CD14-positive monocyte (primary cell): Measurements from ENCODE around the gene ZNF771. TPM values are rescaled to one million over a fixed set of nuclear protein-coding genes. Genes with fewer than 3 reads are reported as not detected.

Experiments used
- DNase-seq, 3 donors: peaks; one replicate each; pipeline ENCODE4 v3.0.0-alpha.2; 2011 to 2022
- H2AFZ ChIP-seq: 2 replicates; pipeline ENCODE4 v1.6.0; 2012; ENCODE audit warnings: mild to moderate bottlenecking, low read depth, low read length, inconsistent platforms; ENCODE audit not compliant: insufficient read depth, poor library complexity, severe bottlenecking
- H3K27ac ChIP-seq, 2 donors: 1 replicate in 1 of 2; 2 replicates in 1 of 2; pipeline ENCODE4 v1.5.1; 2012 to 2013; ENCODE audit warnings: low read length in 2 of 2, control low read depth in 1 of 2, inconsistent platforms in 1 of 2, low read depth in 1 of 2, mild to moderate bottlenecking in 1 of 2
- H3K27me3 ChIP-seq, 2 donors: one replicate each; pipeline versions ENCODE4 v1.6.0 to v1.6.1; 2011 to 2013; ENCODE audit warnings: low read length in 2 of 2; ENCODE audit not compliant: control insufficient read depth in 2 of 2, insufficient read depth in 2 of 2
- H3K36me3 ChIP-seq, 2 donors: replicated peaks in 1 of 2; 1 replicate in 1 of 2; 2 replicates in 1 of 2; pipeline versions ENCODE4 v1.5.1 to v1.6.1; 2012 to 2013; ENCODE audit warnings: low read length in 2 of 2, control low read depth in 1 of 2, inconsistent platforms in 1 of 2, mild to moderate bottlenecking in 1 of 2; ENCODE audit not compliant: insufficient read depth in 2 of 2, control insufficient read depth in 1 of 2
- H3K4me1 ChIP-seq, 2 donors: 1 replicate in 1 of 2; 2 replicates in 1 of 2; pipeline versions ENCODE4 v1.5.1 to v1.6.1; 2012 to 2013; ENCODE audit warnings: low read length in 2 of 2, control low read depth in 1 of 2, inconsistent platforms in 1 of 2, mild to moderate bottlenecking in 1 of 2, moderate library complexity in 1 of 2; ENCODE audit not compliant: insufficient read depth in 2 of 2, control insufficient read depth in 1 of 2
- H3K4me2 ChIP-seq: replicated peaks from 2 replicates; pipeline ENCODE3; 2012; ENCODE audit warnings: low read length, moderate library complexity, mild to moderate bottlenecking; ENCODE audit not compliant: poor library complexity, severe bottlenecking; ENCODE audit errors: extremely low read depth
- H3K4me3 ChIP-seq, 3 experiments: fragments of 200-600 bp in 1 of 3; sonication (generic) in 1 of 3; replicated peaks in 1 of 3; 1 replicate in 2 of 3; 2 replicates in 1 of 3; pipeline ENCODE4 v1.5.1; 2011 to 2013; ENCODE audit warnings: low read length in 3 of 3, mild to moderate bottlenecking in 3 of 3, control low read depth in 2 of 3, low read depth in 2 of 3, inconsistent platforms in 1 of 3, moderate library complexity in 1 of 3
- H3K79me2 ChIP-seq: 2 replicates; pipeline ENCODE4 v1.6.0; 2012; ENCODE audit warnings: mild to moderate bottlenecking, control low read depth, inconsistent platforms, low read length, moderate library complexity; ENCODE audit not compliant: insufficient read depth
- H3K9ac ChIP-seq: 2 replicates; pipeline ENCODE4 v1.6.0; 2017; ENCODE audit warnings: low read length, mild to moderate bottlenecking; ENCODE audit not compliant: insufficient read depth, poor library complexity, severe bottlenecking
- H3K9me3 ChIP-seq, 2 donors: replicated peaks in 1 of 2; 1 replicate in 1 of 2; 2 replicates in 1 of 2; pipeline versions ENCODE4 v1.5.1 to v1.6.1; 2012 to 2013; ENCODE audit warnings: low read length in 2 of 2, control low read depth in 1 of 2; ENCODE audit not compliant: control insufficient read depth in 1 of 2, insufficient read depth in 1 of 2
- H4K20me1 ChIP-seq: 2 replicates; pipeline ENCODE4 v1.6.0; 2012; ENCODE audit warnings: mild to moderate bottlenecking, low read length, control low read depth, moderate library complexity; ENCODE audit not compliant: insufficient read depth
- H3K27ac Mint-ChIP-seq, 7 donors: one replicate each; pipeline ENCODE4 v1.8.0; 2020; ENCODE audit warnings: mild to moderate bottlenecking in 7 of 7, mixed read lengths in 7 of 7, moderate library complexity in 6 of 7, inconsistent platforms in 2 of 7
- H3K27me3 Mint-ChIP-seq, 3 donors: one replicate each; pipeline ENCODE4 v1.8.0; 2021 to 2022; ENCODE audit warnings: low read depth in 3 of 3, mild to moderate bottlenecking in 3 of 3, mixed read lengths in 3 of 3, moderate library complexity in 3 of 3, inconsistent platforms in 1 of 3
- H3K36me3 Mint-ChIP-seq, 2 donors: one replicate each; pipeline ENCODE4 v1.8.0; 2020; ENCODE audit warnings: mixed read lengths in 2 of 2, inconsistent platforms in 1 of 2, mild to moderate bottlenecking in 1 of 2
- H3K4me1 Mint-ChIP-seq: one replicate; pipeline ENCODE4 v1.8.0; 2020; ENCODE audit warnings: mild to moderate bottlenecking, mixed read lengths
- H3K4me3 Mint-ChIP-seq, 2 donors: one replicate each; pipeline ENCODE4 v1.8.0; 2020; ENCODE audit warnings: mild to moderate bottlenecking in 2 of 2, mixed read lengths in 2 of 2, moderate library complexity in 1 of 2
- H3K9me3 Mint-ChIP-seq, 7 donors: one replicate each; pipeline ENCODE4 v1.8.0; 2020 to 2022; ENCODE audit warnings: mixed read lengths in 7 of 7, mild to moderate bottlenecking in 6 of 7, moderate library complexity in 6 of 7, inconsistent platforms in 2 of 7
- WGBS: methylation state at CpG from one replicate; pipeline ENCODE4 v1.1.5; 2013; ENCODE audit warnings: missing lambda C conversion rate; ENCODE audit not compliant: insufficient coverage; 5-methylcytosine and 5-hydroxymethylcytosine counted together
- intact Hi-C, 2 donors: fragments of 100-400 bp; cut with micrococcal nuclease; formaldehyde crosslinking; loops; one replicate each; pipeline versions ENCODE4 v1.15.0 to v1.15.1; 2023
- polyA plus RNA-seq, 3 donors: library from polyadenylated mRNA; depleted of rRNA in 1 of 3; unstranded in 2 of 3; stranded (reverse) in 1 of 3; fragments of 300-500 nt in 2 of 3; fragments of >200 nt in 1 of 3; fragmentation: Illumina TruSeq in 2 of 3; gene quantifications; 1 replicate in 2 of 3; 2 replicates in 1 of 3; pipeline ENCODE4 v1.2.3, GENCODE V29; 2012 to 2021
- TF ChIP-seq, protein P1 (sequence below): fragments of 200-600 bp; IDR thresholded peaks from one replicate; pipeline ENCODE4 v1.8.0; 2022; ENCODE audit warnings: antibody characterized with exemption, mild to moderate bottlenecking

ZNF771 gene
- polyA plus RNA-seq, 3 donors, result 0.39 to 0.68 (median 0.51) TPM

DNA sequence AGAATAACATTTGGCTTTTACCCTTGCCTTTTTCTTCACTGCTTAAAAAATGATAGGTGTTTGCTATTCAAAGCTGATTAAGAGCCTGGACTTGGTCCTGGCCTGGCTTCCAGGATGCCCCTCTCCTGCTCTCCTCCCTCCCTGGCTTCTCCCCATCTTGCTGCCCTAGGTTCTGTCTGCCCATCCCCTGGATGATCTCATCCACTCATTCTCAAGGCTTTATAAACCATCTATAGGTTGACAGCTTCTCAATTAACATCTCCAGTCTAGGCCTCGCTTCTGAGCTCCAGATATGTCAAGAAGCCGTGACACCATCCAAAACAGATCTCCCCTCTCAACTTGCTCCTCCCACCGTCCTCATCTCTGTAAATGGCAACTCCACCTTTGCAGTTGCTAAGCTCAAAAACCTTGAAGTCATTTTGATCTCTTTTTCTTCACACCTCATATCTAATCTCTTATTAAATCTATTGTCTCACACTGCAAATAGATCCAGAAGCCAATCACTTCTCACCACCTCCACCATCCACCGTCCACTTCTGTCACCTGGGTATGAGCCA, 8.7 kb downstream of the ZNF771 start:
- Mint-ChIP-seq H3K27me3 (peaks cover 0 to 2% (median 1%) of the 10 kb centered on the region in 3 donors), H3K9me3 (no peaks in the 10 kb centered on the region), H3K4me3 (no peak overlapping the region), H3K27ac (no peak overlapping the region), H3K4me1 (peaks cover 17% of the 10 kb centered on the region), H3K36me3 (peaks cover 17 to 20% of the 10 kb centered on the region in 2 donors)
- Histone ChIP-seq H2AFZ (no peak overlapping the region), H3K9me3 (no peaks in the 10 kb centered on the region), H3K27me3 (no peaks in the 10 kb centered on the region), H4K20me1 (no peaks in the 10 kb centered on the region), H3K9ac (no peak overlapping the region), H3K27ac (no peak overlapping the region), H3K4me3 (no peak overlapping the region), H3K4me1 (peaks cover 13 to 22% of the 10 kb centered on the region in 2 donors), H3K4me2 (no peak overlapping the region), H3K79me2 (no peaks in the 10 kb centered on the region), H3K36me3 (peaks cover 0 to 17% of the 10 kb centered on the region in 2 donors)
- WGBS, result 98% methylated on average over 4 of the region's 4 CpGs
- intact Hi-C loops, result no loop called here
- TF ChIP-seq, protein P1, sequence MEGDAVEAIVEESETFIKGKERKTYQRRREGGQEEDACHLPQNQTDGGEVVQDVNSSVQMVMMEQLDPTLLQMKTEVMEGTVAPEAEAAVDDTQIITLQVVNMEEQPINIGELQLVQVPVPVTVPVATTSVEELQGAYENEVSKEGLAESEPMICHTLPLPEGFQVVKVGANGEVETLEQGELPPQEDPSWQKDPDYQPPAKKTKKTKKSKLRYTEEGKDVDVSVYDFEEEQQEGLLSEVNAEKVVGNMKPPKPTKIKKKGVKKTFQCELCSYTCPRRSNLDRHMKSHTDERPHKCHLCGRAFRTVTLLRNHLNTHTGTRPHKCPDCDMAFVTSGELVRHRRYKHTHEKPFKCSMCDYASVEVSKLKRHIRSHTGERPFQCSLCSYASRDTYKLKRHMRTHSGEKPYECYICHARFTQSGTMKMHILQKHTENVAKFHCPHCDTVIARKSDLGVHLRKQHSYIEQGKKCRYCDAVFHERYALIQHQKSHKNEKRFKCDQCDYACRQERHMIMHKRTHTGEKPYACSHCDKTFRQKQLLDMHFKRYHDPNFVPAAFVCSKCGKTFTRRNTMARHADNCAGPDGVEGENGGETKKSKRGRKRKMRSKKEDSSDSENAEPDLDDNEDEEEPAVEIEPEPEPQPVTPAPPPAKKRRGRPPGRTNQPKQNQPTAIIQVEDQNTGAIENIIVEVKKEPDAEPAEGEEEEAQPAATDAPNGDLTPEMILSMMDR, result no peak
- DNase-seq, result no peak

DNA sequence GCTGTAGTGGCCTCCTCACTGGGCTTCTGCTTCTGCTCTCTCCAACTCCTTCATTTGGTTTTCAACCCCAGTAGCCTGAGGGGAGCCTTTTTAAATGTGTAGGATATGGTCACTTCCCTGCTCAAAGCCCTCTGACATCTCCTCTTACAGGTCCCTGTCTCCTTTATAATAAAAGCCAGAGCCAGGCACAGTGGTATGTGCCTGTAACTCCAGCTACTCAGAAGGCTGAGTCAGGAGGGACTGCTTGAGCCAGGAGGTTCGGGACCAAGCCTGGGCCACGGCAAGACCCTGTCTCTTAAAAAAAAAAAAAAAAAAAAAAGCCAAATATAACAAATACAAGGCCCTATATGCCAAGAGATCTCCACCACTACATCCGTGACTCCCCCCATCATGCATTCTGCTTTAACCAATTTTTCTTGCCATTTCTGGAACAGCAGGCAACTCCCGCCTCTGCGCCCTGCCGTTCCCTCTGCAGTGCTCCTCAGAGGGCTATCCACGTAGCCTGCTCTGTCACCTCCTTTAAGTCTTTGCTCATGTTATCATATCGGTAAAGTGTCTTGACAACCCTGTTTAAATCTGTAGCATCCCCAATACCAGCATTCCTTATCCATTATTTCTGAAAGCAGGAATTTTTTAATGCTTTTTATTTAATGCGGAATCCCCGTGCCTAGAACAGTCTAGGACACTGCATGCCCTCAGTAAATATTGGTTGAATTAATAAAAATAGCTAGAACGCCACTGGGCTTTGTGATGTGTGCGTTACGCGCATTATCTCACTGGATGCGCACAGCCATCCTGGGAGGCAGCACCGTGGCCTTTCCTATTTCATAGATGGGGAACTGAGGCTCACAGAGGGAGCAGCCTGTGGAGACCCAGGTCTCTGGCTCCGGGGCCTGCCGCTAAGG, 9.5 kb downstream of the ZNF771 start:
- Histone ChIP-seq H3K79me2 (no peaks in the 10 kb centered on the region), H3K4me2 (peak overlapping the region; percentile 93), H2AFZ (peak overlapping the region; percentile 90), H3K9me3 (no peaks in the 10 kb centered on the region), H3K36me3 (peaks cover 0 to 13% of the 10 kb centered on the region in 2 donors), H3K4me1 (peaks cover 13 to 22% of the 10 kb centered on the region in 2 donors), H4K20me1 (no peaks in the 10 kb centered on the region), H3K27me3 (no peaks in the 10 kb centered on the region), H3K27ac (peak overlapping the region in 1 of 2 donors; percentile 72), H3K4me3 (peak overlapping the region; percentile 30 to 77 (median 66)), H3K9ac (peak overlapping the region; percentile 63)
- peaks cover 17% of the 10 kb centered on the region for H3K4me1 Mint-ChIP-seq
- H3K27me3 Mint-ChIP-seq, result peaks cover 0 to 2% (median 1%) of the 10 kb centered on the region in 3 donors
- H3K36me3 Mint-ChIP-seq, result peaks cover 20 to 26% of the 10 kb centered on the region in 2 donors
- TF ChIP-seq, protein P1, result no peak
- H3K4me3 Mint-ChIP-seq, result peak overlapping the region; percentile 43 to 61
- no peak for DNase-seq
- WGBS, result 68% methylated on average over 14 of the region's 18 CpGs
- H3K9me3 Mint-ChIP-seq, result no peaks in the 10 kb centered on the region
- H3K27ac Mint-ChIP-seq, result no peak overlapping the region
- intact Hi-C loops, result no loop called here
